AG10803 (cell line): Measurements from ENCODE around the gene ADAMTS19.

Experiments
- DNase-seq: peaks from one replicate; pipeline ENCODE4 v3.0.0; 2010; ENCODE audit warnings: low read depth
- H3K4me3 ChIP-seq: 2 replicates; pipeline ENCODE4 v1.5.1; 2011; ENCODE audit warnings: mild to moderate bottlenecking, low read length, control low read depth
- CTCF ChIP-seq: conservative IDR thresholded peaks from 2 replicates; pipeline ENCODE4 v1.5.1; 2011; ENCODE audit warnings: mild to moderate bottlenecking, low read length, control low read depth, inconsistent platforms

The ADAMTS19 gene

GRCh38 chr5:129476751-129477150, 16.7 kb downstream of the ADAMTS19 start:
- no peak overlapping the region for H3K4me3 ChIP-seq
- no peak for TF ChIP-seq CTCF
- DNase-seq, result no peak

- no peak overlapping the region for H3K4me3 ChIP-seq
- TF ChIP-seq CTCF, result no peak
- DNase-seq, result no peak
These were observed 17.4 kb downstream of the ADAMTS19 start for GRCh38 chr5:129477532-129477931.

- no peak for TF ChIP-seq CTCF
- no peak overlapping the region for H3K4me3 ChIP-seq
- DNase-seq, result no peak
These were observed 21.1 kb downstream of the ADAMTS19 start for GRCh38 chr5:129481161-129481560.

- DNase-seq, result no peak
- TF ChIP-seq CTCF, result no peak
- no peak overlapping the region for H3K4me3 ChIP-seq
These were observed 36.3 kb downstream of the ADAMTS19 start for GRCh38 chr5:129496421-129496820.

- H3K4me3 ChIP-seq, result no peak overlapping the region
- DNase-seq, result no peak
- no peak for TF ChIP-seq CTCF
These were observed 36.9 kb downstream of the ADAMTS19 start for GRCh38 chr5:129496864-129497595.

- TF ChIP-seq CTCF, result no peak
- DNase-seq, result no peak
- no peak overlapping the region for H3K4me3 ChIP-seq
These were observed 39.2 kb downstream of the ADAMTS19 start for GRCh38 chr5:129499208-129499852.

GRCh38 chr5:129500101-129500500, 40.0 kb downstream of the ADAMTS19 start:
- no peak overlapping the region for H3K4me3 ChIP-seq
- DNase-seq, result no peak
- TF ChIP-seq CTCF, result no peak
